Measurements from ENCODE around the gene NAV2.

NAV2 gene

GRCh38 chr11:19992998-19993397, 280.4 kb downstream of the NAV2 start:
- Histone ChIP-seq H3K4me3 (ENCODE audit: low read depth in 1 of 2, low read length in 2 of 2) (no peak overlapping the region), H2AFZ (ENCODE audit: low read depth, low read length) (no peak overlapping the region), H3K4me1 (ENCODE audit: insufficient read depth, low read length) (no peaks in the 10 kb centered on the region), H3K36me3 (ENCODE audit: insufficient read depth, low read length) (no peaks in the 10 kb centered on the region), H3K4me2 (ENCODE audit: insufficient read depth, low read length) (no peak overlapping the region), H3K9me3 (ENCODE audit: insufficient read depth, low read length, severe bottlenecking) (no peaks in the 10 kb centered on the region), H3K79me2 (ENCODE audit: insufficient read depth, low read length) (no peaks in the 10 kb centered on the region), H3K9ac (ENCODE audit: low read depth, low read length) (no peak overlapping the region), H4K20me1 (ENCODE audit: insufficient read depth, low read length) (no peaks in the 10 kb centered on the region), H3K27ac (ENCODE audit: low read length) (no peak overlapping the region), H3K27me3 (ENCODE audit: insufficient read depth, low read length, poor library complexity) (peaks cover 6% of the 10 kb centered on the region)
- DNase-seq (no peak), ATAC-seq (ENCODE audit: insufficient read depth, low read depth) (no peak)
- TF ChIP-seq EZH2 (IDR thresholded peaks at IDR 0.05; ENCODE audit: borderline replicate concordance, low read depth, low read length, severe bottlenecking), result no peak
- TF ChIP-seq, protein P1, sequence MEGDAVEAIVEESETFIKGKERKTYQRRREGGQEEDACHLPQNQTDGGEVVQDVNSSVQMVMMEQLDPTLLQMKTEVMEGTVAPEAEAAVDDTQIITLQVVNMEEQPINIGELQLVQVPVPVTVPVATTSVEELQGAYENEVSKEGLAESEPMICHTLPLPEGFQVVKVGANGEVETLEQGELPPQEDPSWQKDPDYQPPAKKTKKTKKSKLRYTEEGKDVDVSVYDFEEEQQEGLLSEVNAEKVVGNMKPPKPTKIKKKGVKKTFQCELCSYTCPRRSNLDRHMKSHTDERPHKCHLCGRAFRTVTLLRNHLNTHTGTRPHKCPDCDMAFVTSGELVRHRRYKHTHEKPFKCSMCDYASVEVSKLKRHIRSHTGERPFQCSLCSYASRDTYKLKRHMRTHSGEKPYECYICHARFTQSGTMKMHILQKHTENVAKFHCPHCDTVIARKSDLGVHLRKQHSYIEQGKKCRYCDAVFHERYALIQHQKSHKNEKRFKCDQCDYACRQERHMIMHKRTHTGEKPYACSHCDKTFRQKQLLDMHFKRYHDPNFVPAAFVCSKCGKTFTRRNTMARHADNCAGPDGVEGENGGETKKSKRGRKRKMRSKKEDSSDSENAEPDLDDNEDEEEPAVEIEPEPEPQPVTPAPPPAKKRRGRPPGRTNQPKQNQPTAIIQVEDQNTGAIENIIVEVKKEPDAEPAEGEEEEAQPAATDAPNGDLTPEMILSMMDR (IDR thresholded peaks at IDR 0.05; ENCODE audit: borderline replicate concordance, extremely low read depth, low read length, poor library complexity, severe bottlenecking), result no peak

DNA sequence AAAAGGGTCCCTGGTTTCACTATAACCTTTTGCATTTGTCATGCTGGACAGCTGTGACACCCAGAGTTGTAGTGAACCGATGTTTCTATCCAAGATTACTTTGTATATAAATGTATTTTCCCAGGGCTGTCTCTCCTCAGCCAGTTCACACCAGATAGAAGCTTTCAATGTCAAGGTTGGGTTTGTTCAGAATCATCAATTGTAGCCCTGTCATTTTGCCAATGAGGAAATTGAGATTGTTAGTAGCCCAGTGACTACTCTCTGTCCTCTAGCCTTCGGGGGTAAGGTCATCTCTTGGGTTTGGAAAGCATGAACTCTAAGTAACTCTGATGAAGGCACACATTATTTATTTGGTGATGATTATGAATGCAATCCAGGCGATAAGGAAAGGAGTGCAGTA, 282.0 kb downstream of the NAV2 start:
- no peak for DNase-seq
- TF ChIP-seq, protein P1 (IDR thresholded peaks at IDR 0.05; ENCODE audit: borderline replicate concordance, extremely low read depth, low read length, poor library complexity, severe bottlenecking), result no peak
- TF ChIP-seq EZH2 (IDR thresholded peaks at IDR 0.05; ENCODE audit: borderline replicate concordance, low read depth, low read length, severe bottlenecking), result no peak
- Histone ChIP-seq H3K27ac (ENCODE audit: low read length) (no peak overlapping the region), H3K9me3 (ENCODE audit: insufficient read depth, low read length, severe bottlenecking) (no peaks in the 10 kb centered on the region), H3K79me2 (ENCODE audit: insufficient read depth, low read length) (no peaks in the 10 kb centered on the region), H3K4me2 (ENCODE audit: insufficient read depth, low read length) (no peak overlapping the region), H2AFZ (ENCODE audit: low read depth, low read length) (no peak overlapping the region), H4K20me1 (ENCODE audit: insufficient read depth, low read length) (no peaks in the 10 kb centered on the region), H3K4me1 (ENCODE audit: insufficient read depth, low read length) (no peaks in the 10 kb centered on the region), H3K9ac (ENCODE audit: low read depth, low read length) (no peak overlapping the region), H3K36me3 (ENCODE audit: insufficient read depth, low read length) (no peaks in the 10 kb centered on the region), H3K4me3 (ENCODE audit: low read depth in 1 of 2, low read length in 2 of 2) (no peak overlapping the region), H3K27me3 (ENCODE audit: insufficient read depth, low read length, poor library complexity) (peaks cover 3% of the 10 kb centered on the region)
- no peak for ATAC-seq (ENCODE audit: insufficient read depth, low read depth)

DNA sequence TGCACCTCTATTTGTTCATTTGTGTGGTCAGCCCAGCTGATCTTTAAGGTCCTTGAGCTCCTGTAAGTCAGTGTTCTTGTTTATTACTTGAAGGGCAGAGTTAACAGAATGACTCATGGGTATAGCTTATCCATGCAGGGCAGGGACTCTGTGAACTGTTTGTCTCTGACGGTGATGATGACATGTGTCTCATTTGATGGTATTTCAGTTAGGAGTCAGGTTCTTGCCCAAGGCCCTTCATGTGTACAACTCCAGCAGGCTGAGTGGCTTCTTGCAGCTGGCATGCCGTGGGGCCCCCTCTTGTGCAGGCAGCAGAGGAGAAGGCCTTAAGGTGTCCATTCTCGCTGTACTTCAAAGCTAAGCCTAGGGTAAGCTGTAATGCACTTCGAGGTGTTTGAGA, 282.5 kb downstream of the NAV2 start:
- H3K4me2 ChIP-seq (ENCODE audit: insufficient read depth, low read length), result no peak overlapping the region
- no peak overlapping the region for H3K4me3 ChIP-seq (ENCODE audit: low read depth in 1 of 2, low read length in 2 of 2)
- ATAC-seq (ENCODE audit: insufficient read depth, low read depth), result no peak
- no peaks in the 10 kb centered on the region for H3K36me3 ChIP-seq (ENCODE audit: insufficient read depth, low read length)
- no peak for TF ChIP-seq EZH2 (IDR thresholded peaks at IDR 0.05; ENCODE audit: borderline replicate concordance, low read depth, low read length, severe bottlenecking)
- TF ChIP-seq, protein P1 (IDR thresholded peaks at IDR 0.05; ENCODE audit: borderline replicate concordance, extremely low read depth, low read length, poor library complexity, severe bottlenecking), result no peak
- no peaks in the 10 kb centered on the region for H3K79me2 ChIP-seq (ENCODE audit: insufficient read depth, low read length)
- H3K9me3 ChIP-seq (ENCODE audit: insufficient read depth, low read length, severe bottlenecking), result no peaks in the 10 kb centered on the region
- DNase-seq, result no peak
- H3K4me1 ChIP-seq (ENCODE audit: insufficient read depth, low read length), result no peaks in the 10 kb centered on the region
- no peaks in the 10 kb centered on the region for H4K20me1 ChIP-seq (ENCODE audit: insufficient read depth, low read length)
- no peak overlapping the region for H3K9ac ChIP-seq (ENCODE audit: low read depth, low read length)
- no peak overlapping the region for H2AFZ ChIP-seq (ENCODE audit: low read depth, low read length)
- H3K27me3 ChIP-seq (ENCODE audit: insufficient read depth, low read length, poor library complexity), result peaks cover 3% of the 10 kb centered on the region
- no peak overlapping the region for H3K27ac ChIP-seq (ENCODE audit: low read length)

- H3K27ac ChIP-seq (ENCODE audit: low read length), result no peak overlapping the region
- H3K79me2 ChIP-seq (ENCODE audit: insufficient read depth, low read length), result no peaks in the 10 kb centered on the region
- TF ChIP-seq, protein P1 (IDR thresholded peaks at IDR 0.05; ENCODE audit: borderline replicate concordance, extremely low read depth, low read length, poor library complexity, severe bottlenecking), result no peak
- TF ChIP-seq EZH2 (IDR thresholded peaks at IDR 0.05; ENCODE audit: borderline replicate concordance, low read depth, low read length, severe bottlenecking), result no peak
- no peak overlapping the region for H2AFZ ChIP-seq (ENCODE audit: low read depth, low read length)
- H3K4me3 ChIP-seq (ENCODE audit: low read depth in 1 of 2, low read length in 2 of 2), result no peak overlapping the region
- H3K9ac ChIP-seq (ENCODE audit: low read depth, low read length), result no peak overlapping the region
- H3K4me1 ChIP-seq (ENCODE audit: insufficient read depth, low read length), result no peaks in the 10 kb centered on the region
- no peak for DNase-seq
- no peaks in the 10 kb centered on the region for H3K36me3 ChIP-seq (ENCODE audit: insufficient read depth, low read length)
- no peaks in the 10 kb centered on the region for H4K20me1 ChIP-seq (ENCODE audit: insufficient read depth, low read length)
- H3K27me3 ChIP-seq (ENCODE audit: insufficient read depth, low read length, poor library complexity), result peaks cover 3% of the 10 kb centered on the region
- no peaks in the 10 kb centered on the region for H3K9me3 ChIP-seq (ENCODE audit: insufficient read depth, low read length, severe bottlenecking)
- H3K4me2 ChIP-seq (ENCODE audit: insufficient read depth, low read length), result no peak overlapping the region
- no peak for ATAC-seq (ENCODE audit: insufficient read depth, low read depth)
Measured at GRCh38 chr11:19996571-19996970, 283.9 kb downstream of the NAV2 start.

All from DND-41 (cell line).